Measurements from ENCODE around the gene CNST.

DNA sequence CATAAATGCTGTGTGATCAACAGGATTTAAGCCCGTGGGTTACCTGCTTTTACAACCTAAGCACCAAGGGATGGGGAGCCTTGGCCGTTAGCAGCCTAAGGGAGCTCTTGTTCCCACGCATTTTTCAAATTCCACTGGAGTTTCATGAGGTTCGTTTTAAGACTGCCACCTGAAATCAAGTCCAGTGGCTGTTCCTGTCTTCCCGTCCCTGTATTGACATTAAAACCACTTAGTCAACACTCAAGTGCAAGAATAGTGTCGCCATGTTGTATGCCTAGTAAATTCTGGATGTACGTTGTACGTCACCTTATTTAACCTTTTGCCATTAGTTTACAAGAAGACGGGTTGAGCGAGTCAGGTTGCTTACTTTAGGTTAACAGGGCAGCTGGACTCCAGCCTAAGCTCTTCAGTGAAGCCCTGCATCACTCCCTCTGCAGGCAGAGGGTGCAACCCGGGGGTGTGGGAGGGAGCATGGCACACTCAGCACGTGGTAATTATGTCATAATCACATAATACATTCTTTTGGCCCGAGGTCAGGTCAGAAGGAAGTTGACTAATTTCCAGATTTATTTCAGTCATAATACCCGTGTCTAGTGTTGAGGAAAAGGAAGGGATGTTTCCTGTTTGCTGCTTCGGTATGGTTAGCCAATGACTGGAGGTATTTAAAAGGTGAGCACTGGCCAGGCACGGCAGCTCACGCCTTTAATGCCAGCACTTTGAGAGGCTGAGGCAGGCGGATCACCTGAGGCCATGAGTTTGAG, 42.5 kb downstream of the CNST start:
- TF ChIP-seq POLR2AphosphoS5 (IDR thresholded peaks at IDR 0.05; ENCODE audit: low read depth, low read length) (no peak), POLR2A (IDR thresholded peaks at IDR 0.05; ENCODE audit: low read depth, low read length) (no peak), SPI1 (IDR thresholded peaks at IDR 0.05; ENCODE audit: low read depth, low read length) (no peak), TAF1 (IDR thresholded peaks at IDR 0.05; ENCODE audit: low read depth, low read length) (no peak), PAX5 (IDR thresholded peaks at IDR 0.05; ENCODE audit: insufficient read depth, low read length, severe bottlenecking) (no peak)
